Measurements from ENCODE around the gene RAP1GAP2.

DNA sequence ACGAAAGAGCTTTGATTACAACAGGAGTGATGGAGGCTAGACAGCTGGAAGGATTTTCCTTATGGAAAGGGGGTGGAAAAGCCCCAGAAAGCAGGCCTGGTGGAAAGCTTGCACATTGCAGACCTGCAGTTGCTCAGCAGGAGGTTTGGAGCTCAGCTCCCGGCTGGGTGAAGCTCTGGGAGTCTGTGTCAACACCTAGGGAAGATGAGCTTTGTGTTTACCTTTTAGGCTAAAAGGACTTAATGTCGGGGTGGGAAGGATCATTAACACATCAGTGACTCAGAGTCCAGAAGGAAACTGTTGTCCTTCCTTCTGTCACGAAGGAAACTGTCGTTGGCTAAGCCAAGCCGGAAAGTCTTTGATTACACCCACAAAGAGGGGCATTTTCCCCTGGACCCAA, 48.2 kb downstream of the RAP1GAP2 start:
- TF ChIP-seq, protein P1, sequence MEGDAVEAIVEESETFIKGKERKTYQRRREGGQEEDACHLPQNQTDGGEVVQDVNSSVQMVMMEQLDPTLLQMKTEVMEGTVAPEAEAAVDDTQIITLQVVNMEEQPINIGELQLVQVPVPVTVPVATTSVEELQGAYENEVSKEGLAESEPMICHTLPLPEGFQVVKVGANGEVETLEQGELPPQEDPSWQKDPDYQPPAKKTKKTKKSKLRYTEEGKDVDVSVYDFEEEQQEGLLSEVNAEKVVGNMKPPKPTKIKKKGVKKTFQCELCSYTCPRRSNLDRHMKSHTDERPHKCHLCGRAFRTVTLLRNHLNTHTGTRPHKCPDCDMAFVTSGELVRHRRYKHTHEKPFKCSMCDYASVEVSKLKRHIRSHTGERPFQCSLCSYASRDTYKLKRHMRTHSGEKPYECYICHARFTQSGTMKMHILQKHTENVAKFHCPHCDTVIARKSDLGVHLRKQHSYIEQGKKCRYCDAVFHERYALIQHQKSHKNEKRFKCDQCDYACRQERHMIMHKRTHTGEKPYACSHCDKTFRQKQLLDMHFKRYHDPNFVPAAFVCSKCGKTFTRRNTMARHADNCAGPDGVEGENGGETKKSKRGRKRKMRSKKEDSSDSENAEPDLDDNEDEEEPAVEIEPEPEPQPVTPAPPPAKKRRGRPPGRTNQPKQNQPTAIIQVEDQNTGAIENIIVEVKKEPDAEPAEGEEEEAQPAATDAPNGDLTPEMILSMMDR (IDR thresholded peaks at IDR 0.05), result no peak
- TF ChIP-seq POLR2A (IDR thresholded peaks at IDR 0.05), result no peak

All from uterus (tissue), 2 donors.